ENCODE measurements around the gene SPRR5. TPM values are rescaled to one million over a fixed set of nuclear protein-coding genes. Genes with fewer than 3 reads are reported as not detected.

Gene SPRR5
- total and polyA plus RNA-seq, 2 of the 8 experiments (the other 6 are each of a cell fraction or from before 2014, with no cell fraction given), result not detected

- DNase-seq (ENCODE audit: low read depth in 1 of 2, low spot score in 2 of 2) (no peak), FAIRE-seq (no peak)
- POLR2A ChIA-PET (ENCODE audit: partially characterized antibody), result no interaction called here
- no peak overlapping the region for H3K14ac ChIP-seq (ENCODE audit: insufficient read length)
- no peaks in the 10 kb centered on the region for H3K27me3 ChIP-seq (replicated peaks in 1 of 4; ENCODE audit: control insufficient read depth in 3 of 4, extremely low read depth in 1 of 4, insufficient read depth in 3 of 4, low read length in 3 of 4)
- no peak overlapping the region for H4K91ac ChIP-seq (replicated peaks; ENCODE audit: insufficient read length, low read length)
- no peaks in the 10 kb centered on the region for H3K79me1 ChIP-seq (ENCODE audit: low read depth, low read length)
- H2AFZ ChIP-seq (ENCODE audit: low read length), result no peak overlapping the region
- H2BK120ac ChIP-seq (replicated peaks; ENCODE audit: low read depth, low read length), result no peak overlapping the region
- no peaks in the 10 kb centered on the region for H3K9me3 ChIP-seq (ENCODE audit: insufficient read depth in 2 of 2, low read depth in 1 of 2, low read length in 1 of 2)
- H3K4me3 ChIP-seq (ENCODE audit: extremely low read depth in 1 of 4, insufficient read depth in 2 of 4, low read depth in 3 of 4, low read length in 4 of 4), result no peak overlapping the region
- no peak overlapping the region for H3K56ac ChIP-seq (replicated peaks; ENCODE audit: insufficient read length, low read depth, low read length)
- H3K36me3 ChIP-seq (ENCODE audit: control insufficient read depth in 2 of 4, insufficient read depth in 4 of 4, low read length in 3 of 4), result no peaks in the 10 kb centered on the region
- no peaks in the 10 kb centered on the region for H3K79me2 ChIP-seq (ENCODE audit: control insufficient read depth in 1 of 2, insufficient read depth in 2 of 2, low read length in 2 of 2)
- no peak overlapping the region for H3K9ac ChIP-seq (replicated peaks in 1 of 4; ENCODE audit: extremely low read depth in 1 of 4, low read depth in 3 of 4, low read length in 3 of 4)
- no peaks in the 10 kb centered on the region for H4K20me1 ChIP-seq (replicated peaks in 1 of 2; ENCODE audit: control insufficient read depth in 1 of 2, insufficient read depth in 2 of 2, low read length in 2 of 2)
- H3K4me2 ChIP-seq (ENCODE audit: insufficient read depth in 1 of 2, low read depth in 2 of 2, low read length in 2 of 2), result no peak overlapping the region
- H2BK5ac ChIP-seq (ENCODE audit: low read depth, low read length), result no peak overlapping the region
- H3K18ac ChIP-seq (ENCODE audit: extremely low read depth, low read length), result no peak overlapping the region
- no peak overlapping the region for H4K5ac ChIP-seq (ENCODE audit: insufficient read length, low read depth, low read length)
- WGBS, 2 experiments (ENCODE audit: extremely low coverage in 1 of 2, insufficient coverage in 1 of 2, insufficient read length in 1 of 2, insufficient replicate concordance in 2 of 2, low coverage in 1 of 2, low lambda C conversion rate in 2 of 2, missing lambda C conversion rate in 1 of 2), result 91% methylated on average over 4 of the region's 4 CpGs; no CpG with 5 or more reads in 1 of the 2 experiments
- no peak overlapping the region for H2AK5ac ChIP-seq (ENCODE audit: low read depth, low read length)
- H3K4me1 ChIP-seq (replicated peaks in 1 of 4; ENCODE audit: control insufficient read depth in 3 of 4, insufficient read depth in 4 of 4, low read length in 3 of 4), result no peaks in the 10 kb centered on the region
- H3K27ac ChIP-seq (ENCODE audit: low read depth, low read length), result no peak overlapping the region
- H3K4ac ChIP-seq (replicated peaks; ENCODE audit: insufficient read length, low read depth, low read length), result no peak overlapping the region
- H2BK12ac ChIP-seq (ENCODE audit: low read depth, low read length), result no peak overlapping the region
- no peaks in the 10 kb centered on the region for H3K23me2 ChIP-seq (ENCODE audit: low read depth, low read length)
- CTCF ChIA-PET (ENCODE audit: partially characterized antibody), result interaction anchor here (2.0 to 7.9 kb wide), 2 partner anchors 225 to 256 kb away, joined by 5 to 114 read pairs; no protein-coding TSS in a partner anchor
- no peak overlapping the region for H2BK20ac ChIP-seq (ENCODE audit: low read length)
- no peak overlapping the region for H2BK15ac ChIP-seq (ENCODE audit: low read length)
- no peak overlapping the region for H4K8ac ChIP-seq (ENCODE audit: extremely low read depth, insufficient read depth, low read length)
- no peak overlapping the region for H3K23ac ChIP-seq (ENCODE audit: insufficient read length)
- no peak for TF ChIP-seq EZH2 (IDR thresholded peaks at IDR 0.05; ENCODE audit: low read depth, low read length, severe bottlenecking)
- no peak for TF ChIP-seq TEAD4 (IDR thresholded peaks at IDR 0.05; ENCODE audit: low read depth, low read length)
- no peak for TF ChIP-seq CBX8 (IDR thresholded peaks at IDR 0.05; ENCODE audit: borderline replicate concordance, low read depth, low read length)
- no peak for TF ChIP-seq POLR2A (IDR thresholded peaks at IDR 0.05; ENCODE audit: control extremely low read depth in 1 of 2, low read depth in 2 of 2, low read length in 2 of 2)
- TF ChIP-seq PHF8 (conservative IDR thresholded peaks at IDR 0.05; ENCODE audit: low read depth, low read length), result no peak
- TF ChIP-seq JUN (IDR thresholded peaks at IDR 0.05; ENCODE audit: low read depth, low read length), result no peak
- TF ChIP-seq CREB1 (IDR thresholded peaks at IDR 0.05), result no peak
- no peak for TF ChIP-seq SRF (IDR thresholded peaks at IDR 0.05; ENCODE audit: low read depth, low read length)
- TF ChIP-seq EGR1 (IDR thresholded peaks at IDR 0.05; ENCODE audit: borderline replicate concordance, low read depth, low read length), result no peak
- no peak for TF ChIP-seq SAP30 (IDR thresholded peaks at IDR 0.05; ENCODE audit: insufficient read depth, insufficient replicate concordance, low read length)
- no peak for TF ChIP-seq GABPA (IDR thresholded peaks at IDR 0.05; ENCODE audit: borderline replicate concordance, insufficient read depth, low read length)
- no peak for TF ChIP-seq SP1 (IDR thresholded peaks at IDR 0.05; ENCODE audit: low read depth, low read length)
Measured at GRCh38 chr1:152965853-152966252, 18.8 kb downstream of the SPRR5 start.

All from H1 (cell line).